ENCODE measurements around the gene ITGB4.

- TF ChIP-seq JUNB (IDR thresholded peaks at IDR 0.05; ENCODE audit: unreplicated experiment) (no peak), CTCF (conservative IDR thresholded peaks at IDR 0.05; ENCODE audit: low read depth in 2 of 2) (no peak), EZH2 (IDR thresholded peaks at IDR 0.05; ENCODE audit: low read depth, unreplicated experiment) (no peak), POLR2AphosphoS5 (IDR thresholded peaks at IDR 0.05; ENCODE audit: low read depth) (no peak), CREB1 (CRISPR knock-in tag; IDR thresholded peaks at IDR 0.05; ENCODE audit: low read depth) (no peak), EZH2phosphoT487 (IDR thresholded peaks at IDR 0.05; ENCODE audit: unreplicated experiment) (no peak), REST (IDR thresholded peaks at IDR 0.05; ENCODE audit: unreplicated experiment) (no peak), STAT1 (IDR thresholded peaks at IDR 0.05; ENCODE audit: unreplicated experiment) (no peak), ZNF114 (CRISPR knock-in tag; IDR thresholded peaks at IDR 0.05) (no peak), NANOG (IDR thresholded peaks at IDR 0.05; ENCODE audit: borderline replicate concordance) (no peak), ZNF331 (CRISPR knock-in tag; IDR thresholded peaks at IDR 0.05; ENCODE audit: low read depth) (no peak)
- TF ChIP-seq, protein P1, sequence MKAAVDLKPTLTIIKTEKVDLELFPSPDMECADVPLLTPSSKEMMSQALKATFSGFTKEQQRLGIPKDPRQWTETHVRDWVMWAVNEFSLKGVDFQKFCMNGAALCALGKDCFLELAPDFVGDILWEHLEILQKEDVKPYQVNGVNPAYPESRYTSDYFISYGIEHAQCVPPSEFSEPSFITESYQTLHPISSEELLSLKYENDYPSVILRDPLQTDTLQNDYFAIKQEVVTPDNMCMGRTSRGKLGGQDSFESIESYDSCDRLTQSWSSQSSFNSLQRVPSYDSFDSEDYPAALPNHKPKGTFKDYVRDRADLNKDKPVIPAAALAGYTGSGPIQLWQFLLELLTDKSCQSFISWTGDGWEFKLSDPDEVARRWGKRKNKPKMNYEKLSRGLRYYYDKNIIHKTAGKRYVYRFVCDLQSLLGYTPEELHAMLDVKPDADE (IDR thresholded peaks at IDR 0.05), result no peak
These were observed 35.8 kb upstream of the ITGB4 start for GRCh38 chr17:75685499-75685898.

All from GM23338 (cell line).